HG02588 (cell line): ENCODE data around the gene KRTAP5-6.
"Not testable (repeated sequence)": the region's sequence is repeated elsewhere in the genome, so short reads cannot be mapped to it uniquely, and the experiment has no call there.

Source experiments
- ATAC-seq: cut with Tn5 transposase; IDR thresholded peaks from one replicate; pipeline ENCODE4 v1.9.1; 2021; ENCODE audit warnings: mild to moderate bottlenecking, moderate library complexity; ENCODE audit not compliant: unreplicated experiment

Gene KRTAP5-6

DNA sequence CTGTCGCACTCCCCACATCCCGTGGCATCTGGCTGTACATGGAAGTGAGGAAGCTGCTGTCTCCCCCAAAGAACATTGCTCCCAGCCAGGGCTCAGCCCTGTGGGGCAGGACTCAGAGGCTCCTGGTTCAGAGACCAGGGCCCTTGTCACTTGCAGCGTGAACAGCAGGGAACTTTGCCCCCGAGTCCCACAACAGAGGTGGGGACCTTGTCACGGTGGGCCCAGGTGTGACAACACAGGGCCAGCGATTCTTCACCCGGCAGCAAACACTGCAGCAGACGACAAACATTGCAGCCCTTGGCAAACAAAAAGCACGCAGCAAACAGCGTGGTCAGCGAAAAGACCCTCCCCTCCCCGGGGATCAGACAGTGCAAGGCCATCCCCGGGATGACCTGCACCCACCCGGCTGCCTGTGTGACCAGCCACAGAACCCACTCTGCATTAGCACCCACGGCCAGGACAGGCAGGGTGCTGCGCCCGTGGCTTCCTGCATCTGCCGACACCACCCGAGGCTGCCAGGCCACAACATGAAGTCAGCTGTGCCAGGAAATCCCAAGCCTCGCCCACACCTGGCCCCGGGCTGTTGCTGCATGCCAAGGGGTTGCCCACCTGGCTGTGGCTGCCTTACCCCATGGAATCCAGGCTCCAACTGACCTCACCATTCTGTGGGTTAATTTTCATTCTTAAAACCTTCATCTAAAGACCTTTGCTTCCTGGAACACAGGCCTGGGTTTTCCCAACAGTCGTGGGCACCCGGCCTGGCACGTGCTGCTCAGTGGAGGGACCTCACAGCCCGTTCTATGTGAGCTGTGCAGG is 35.3 kb upstream of the KRTAP5-6 start:
- not testable (repeated sequence) for ATAC-seq

DNA sequence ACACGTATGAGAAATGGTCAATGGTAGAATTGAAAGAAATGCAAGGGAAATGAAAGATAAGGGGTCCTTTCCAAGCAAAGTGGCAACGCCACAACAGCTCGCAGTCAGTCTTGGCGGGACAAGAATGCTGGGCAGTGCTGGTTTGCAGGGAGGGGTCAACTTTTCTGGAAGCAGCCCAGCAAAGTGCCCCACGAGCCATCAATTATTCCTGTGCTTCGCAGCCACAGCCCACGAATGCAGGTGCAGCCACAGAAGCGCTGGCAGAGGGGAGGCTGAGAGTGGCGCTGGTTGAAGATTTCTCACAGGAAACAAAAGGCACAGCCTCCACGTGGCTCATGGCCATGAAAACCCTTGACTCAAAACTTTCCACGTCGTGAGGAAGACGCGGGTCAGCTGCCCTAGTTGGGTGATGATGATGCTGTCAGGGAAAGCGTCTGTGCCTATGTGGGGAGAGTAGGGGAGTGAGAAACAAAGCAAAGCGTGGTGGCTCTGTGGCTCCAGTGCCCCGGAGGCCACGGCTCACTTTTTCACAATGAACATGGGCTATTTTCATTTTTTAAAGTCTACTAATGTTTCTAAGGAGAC is 34.2 kb upstream of the KRTAP5-6 start:
- ATAC-seq, result not testable (repeated sequence)

DNA sequence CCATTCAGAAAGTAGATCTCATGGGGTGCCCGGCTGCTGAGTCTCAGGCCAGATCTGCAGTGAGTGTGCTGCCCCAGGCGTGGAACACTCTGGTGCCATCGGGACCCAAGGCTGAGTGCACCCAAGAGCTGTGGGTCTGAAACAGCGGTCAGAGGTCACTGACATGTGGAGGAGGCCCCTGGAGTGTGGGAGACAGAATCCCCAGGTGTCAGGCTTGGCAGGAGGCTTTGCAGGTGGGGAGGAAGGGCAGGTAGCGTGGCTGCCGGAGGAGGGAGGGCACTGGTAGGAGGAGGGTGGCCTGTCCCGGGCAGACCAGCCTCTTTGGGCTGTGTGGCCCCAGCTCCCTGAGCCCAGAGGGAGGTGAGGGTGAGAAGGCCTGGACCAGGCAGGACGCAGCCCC is 31.7 kb upstream of the KRTAP5-6 start:
- ATAC-seq, result no peak

DNA sequence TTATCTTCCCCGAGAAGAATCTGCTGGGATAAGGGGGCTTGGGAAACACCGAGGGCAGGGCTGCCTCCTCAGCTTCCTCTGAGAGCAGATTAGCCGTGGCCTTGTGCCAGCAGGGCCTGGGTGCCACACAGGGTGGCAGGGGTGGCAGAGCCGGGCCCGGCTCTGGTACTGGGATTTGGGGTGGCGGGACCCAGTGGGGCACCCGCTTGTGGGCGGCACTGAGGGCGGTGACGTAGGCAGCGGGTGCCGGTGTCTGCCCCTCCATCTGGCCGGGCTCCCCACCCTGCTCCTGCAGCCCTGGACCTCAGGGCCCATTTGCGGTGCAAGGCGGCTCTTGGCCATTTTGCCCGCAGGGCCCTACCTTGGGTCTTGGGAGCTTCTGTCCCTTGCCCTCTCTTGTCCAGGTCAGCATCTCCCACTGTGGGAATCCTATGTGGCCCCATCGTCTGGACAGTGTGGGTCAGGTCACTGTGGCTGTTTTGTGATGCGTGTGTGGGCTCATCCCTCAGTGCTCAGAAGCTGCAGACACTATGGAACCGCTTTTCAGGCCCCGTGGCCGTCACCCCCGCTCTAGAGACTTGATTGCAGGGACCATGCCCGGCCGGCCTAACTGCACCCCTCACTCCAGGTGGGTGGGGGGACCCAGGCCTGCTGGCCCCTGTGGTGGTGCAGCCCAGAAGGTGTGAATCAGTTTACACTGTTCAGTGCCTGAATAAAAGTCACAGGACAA is 29.7 kb upstream of the KRTAP5-6 start:
- no peak for ATAC-seq

DNA sequence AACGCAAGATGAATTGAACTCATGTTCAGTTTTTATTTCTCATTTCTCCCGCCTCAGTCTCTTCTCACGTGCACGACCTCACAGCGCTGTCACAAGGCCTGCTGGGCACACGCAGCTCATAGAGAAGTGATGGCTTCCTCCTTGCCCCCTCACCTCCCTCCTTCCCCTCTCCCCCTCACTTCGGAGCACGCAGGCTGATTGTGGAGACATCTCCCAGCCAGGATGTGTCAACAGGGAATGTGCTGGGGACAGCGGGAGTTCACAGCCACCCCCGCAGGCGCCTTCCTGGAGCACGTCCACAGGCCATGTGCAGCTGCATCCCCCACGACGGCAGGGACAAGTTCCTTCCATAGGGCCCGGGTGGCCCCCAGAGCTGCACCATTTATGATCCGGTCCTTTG is 29.1 kb upstream of the KRTAP5-6 start:
- ATAC-seq, result no peak

DNA sequence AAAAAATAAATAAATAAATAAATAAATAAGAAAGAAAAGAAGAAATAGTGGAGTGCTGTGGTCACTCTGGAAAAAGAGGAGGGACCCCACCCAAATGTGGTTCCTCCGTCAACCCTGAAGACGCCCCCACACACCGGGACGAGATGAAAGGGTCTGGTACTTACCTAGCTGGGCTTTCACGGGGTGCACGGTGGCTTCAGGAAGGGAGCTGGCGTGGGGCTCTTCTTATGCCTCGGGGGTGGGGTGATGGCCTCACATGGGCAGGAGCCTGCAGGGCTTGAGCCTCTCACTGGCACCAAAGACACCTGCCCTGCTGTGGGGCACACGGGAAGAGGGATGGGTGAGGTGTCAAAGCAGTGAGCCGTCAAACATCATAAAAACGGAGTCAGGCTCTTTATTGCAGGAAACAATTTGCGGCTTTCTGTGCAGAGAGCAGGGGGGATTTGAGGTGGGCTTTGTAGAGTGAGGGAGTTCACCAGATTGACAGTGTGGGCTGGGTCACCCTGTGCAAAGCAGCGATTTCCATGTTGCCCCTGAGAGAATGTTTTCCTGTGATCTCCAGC is 28.0 kb upstream of the KRTAP5-6 start:
- no peak for ATAC-seq

DNA sequence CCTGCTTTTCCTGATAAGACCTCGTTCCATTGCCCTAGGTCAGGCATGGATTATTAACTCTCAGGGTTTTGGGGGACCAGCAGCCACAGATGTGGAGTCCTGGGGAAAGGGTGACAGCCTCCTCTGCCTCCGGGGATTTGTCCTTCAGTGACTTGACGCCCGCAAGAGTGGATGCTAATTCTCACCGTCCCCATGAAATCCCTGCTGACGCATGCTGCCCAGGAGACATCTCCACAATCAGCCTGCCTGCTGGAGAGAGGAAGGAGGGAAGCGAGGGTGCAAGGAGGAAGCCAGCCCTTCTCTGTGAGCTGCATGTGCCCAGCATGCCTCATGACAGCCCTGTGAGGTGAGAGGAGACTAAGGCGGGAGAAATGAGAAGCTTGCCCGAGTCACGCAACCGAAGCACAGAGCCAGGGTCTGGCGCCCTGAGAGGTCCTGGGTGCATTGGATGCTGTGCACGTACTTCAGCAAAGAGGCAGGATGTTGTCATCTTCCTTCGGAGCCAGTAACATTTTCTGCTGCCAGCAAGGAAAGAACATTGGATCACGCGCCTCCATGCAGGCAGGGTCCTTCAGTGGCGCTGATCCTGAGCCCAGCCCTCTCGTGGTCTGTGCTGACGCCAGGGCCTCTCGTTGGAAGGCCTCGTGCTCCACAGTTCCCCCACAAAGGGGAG is 27.3 kb upstream of the KRTAP5-6 start:
- no peak for ATAC-seq

DNA sequence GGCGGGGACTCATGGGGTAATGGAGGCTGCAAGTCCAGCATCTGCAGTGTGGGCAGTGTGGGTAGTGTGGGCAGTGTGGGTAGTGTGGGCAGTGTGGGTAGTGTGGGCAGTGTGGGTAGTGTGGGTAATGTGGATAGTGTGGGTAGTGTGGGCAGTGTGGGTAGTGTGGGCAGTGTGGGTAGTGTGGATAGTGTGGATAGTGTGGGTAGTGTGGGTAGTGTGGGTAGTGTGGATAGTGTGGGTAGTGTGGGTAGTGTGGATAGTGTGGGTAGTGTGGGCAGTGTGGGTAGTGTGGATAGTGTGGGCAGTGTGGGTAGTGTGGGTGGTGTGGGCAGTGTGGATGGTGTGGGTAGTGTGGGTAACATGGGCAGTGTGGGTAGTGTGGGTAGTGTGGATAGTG is 26.5 kb upstream of the KRTAP5-6 start:
- ATAC-seq, result not testable (repeated sequence)

DNA sequence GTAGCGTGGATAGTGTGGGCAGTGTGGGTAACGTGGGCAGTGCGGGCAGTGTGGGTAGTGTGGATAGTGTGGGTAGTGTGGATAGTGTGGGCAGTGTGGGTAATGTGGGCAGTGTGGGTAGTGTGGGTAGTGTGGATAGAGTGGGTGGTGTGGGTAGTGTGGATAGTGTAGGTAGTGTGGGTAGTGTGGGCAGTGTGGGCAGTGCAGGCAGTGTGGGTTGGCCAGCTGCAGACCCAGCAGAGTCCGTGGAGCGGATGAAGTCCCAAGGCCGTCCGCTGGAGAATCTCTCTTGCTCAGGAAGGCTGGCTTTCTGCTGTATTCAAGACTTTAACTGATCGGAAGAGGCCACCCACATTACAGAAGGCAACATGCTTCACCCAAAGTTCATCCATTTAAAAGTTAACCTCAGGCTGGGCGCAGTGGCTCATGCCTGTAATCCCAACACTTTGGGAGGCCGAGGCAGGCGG is 26.1 kb upstream of the KRTAP5-6 start:
- no peak for ATAC-seq

DNA sequence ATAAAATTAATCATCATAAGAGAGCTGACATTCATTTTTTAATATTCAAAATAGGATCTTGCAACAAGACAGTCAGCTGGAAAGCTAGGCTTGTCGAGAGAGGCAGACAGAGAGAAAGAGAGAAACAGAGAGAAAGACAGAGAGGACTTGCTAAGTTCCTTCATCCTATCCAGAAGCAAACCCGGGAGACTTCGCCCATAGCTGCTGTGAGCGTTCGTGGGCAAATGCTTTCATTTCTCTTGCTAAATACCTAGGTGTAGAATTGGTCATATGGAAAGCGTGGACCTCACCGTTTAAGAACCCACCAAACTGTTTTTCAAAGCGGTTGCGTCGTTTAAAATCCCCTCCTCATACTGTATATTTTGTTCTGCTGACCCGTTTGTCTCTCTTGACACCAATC is 25.3 kb upstream of the KRTAP5-6 start:
- ATAC-seq, result no peak

DNA sequence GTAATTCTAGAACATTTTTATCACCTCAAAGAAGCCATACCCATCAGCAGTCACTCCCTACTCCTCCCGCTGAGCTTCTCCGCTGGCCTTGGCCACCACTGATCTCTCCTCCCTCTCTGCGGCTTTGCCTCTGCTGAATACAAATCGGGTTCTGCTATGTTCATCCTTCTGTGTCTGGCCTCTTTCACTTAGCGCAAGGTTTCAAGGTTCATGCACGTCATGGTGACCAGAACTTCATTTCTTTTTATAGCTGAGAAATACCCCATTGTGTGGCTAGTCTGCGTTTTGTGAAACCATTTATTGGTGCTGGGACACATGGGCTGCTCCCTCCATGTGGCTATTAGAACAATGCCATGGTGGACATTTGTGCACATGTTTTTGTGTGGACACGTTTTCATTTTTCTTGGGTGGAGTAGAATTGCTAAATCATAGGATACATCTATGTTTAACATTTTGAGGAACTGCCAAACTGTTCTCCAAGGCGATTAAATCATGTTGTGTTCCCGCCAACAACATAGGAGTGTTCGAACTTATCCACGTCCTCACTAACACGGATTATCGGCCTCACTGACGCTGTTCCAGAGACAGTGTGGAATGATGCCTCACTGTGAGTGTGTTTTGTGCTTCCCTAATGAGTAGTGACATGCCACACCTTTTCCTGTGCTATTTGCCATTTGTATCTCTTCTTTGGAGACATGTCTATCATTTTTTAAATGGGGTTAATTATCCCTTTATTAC is 24.2 kb upstream of the KRTAP5-6 start:
- no peak for ATAC-seq

DNA sequence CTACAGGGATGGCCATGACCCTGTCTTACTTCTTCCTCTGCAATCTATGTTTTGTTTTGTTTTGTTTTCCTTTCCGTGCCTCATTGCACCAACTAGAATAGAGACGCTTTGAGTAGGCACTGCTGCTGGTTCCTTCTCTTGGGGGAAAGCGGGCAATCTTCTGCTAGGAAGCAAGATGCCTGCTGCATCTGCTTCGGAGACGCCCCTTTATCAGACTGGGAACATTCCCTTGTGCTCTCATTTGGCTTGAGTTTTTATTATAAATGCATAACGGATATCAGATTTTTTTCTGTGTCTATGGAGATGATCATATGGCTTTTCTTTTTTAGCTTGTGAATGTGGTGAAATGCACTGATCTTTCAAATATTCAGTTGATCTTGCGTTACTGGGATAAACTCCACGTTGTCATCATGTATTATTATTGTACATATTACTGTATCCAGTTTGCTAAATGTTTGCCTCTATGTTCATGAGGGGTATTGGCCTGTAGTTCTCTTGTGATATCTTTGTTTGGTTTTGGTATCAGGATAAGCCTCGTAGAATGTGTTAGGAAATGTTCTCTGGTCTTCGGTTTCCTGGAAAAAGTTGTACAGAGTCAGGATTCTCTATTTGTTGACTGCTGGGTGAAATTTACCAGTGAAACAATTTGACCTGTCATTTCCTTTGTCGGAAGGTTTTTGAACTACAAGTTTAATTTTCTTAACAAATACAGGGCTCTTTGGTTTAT is 23.4 kb upstream of the KRTAP5-6 start:
- no peak for ATAC-seq

DNA sequence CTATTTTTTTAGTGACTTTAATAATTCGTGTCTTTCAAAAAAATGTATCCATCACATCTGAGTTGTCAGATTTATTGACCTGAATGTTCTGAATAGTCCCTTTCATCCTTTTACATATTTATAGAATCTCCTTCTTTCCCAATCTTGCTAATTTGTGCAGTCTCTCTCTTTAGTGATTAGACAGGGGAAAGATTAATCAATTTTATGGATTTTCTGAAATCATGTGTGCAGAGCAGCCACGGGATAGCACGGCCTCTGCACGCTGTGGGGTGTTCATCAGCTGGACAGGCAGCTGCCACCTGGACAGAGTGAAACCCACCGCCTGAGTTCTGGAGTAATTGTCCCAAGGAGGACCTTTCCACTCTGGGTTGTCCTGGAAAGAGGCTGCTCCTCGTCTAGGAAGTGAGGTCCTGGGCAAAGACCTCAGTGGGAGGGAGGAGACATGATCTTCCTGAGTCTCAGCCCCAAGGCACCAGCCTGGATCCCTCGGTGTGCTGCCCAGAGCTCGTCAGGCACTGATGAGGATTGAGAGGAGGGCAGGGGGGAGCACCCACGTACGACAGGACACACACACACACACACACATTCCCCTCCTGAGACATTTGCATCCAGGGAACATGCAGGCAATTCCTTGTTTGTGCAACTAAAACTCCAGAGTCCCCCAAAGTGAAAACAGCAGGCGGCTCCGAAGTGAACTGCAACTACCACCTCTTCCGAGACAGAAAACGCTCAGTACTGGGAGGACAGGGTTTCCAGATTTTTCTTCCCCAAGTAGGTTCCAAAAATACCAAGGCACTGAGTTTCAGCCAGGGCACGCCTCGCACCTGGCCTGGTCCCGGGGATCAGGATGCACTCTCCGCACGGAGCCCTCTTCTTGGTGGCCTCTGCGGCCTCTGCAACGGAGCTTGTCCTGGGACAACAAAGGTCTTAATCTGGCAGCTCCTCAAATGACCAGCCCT is 22.5 kb upstream of the KRTAP5-6 start:
- no peak for ATAC-seq

DNA sequence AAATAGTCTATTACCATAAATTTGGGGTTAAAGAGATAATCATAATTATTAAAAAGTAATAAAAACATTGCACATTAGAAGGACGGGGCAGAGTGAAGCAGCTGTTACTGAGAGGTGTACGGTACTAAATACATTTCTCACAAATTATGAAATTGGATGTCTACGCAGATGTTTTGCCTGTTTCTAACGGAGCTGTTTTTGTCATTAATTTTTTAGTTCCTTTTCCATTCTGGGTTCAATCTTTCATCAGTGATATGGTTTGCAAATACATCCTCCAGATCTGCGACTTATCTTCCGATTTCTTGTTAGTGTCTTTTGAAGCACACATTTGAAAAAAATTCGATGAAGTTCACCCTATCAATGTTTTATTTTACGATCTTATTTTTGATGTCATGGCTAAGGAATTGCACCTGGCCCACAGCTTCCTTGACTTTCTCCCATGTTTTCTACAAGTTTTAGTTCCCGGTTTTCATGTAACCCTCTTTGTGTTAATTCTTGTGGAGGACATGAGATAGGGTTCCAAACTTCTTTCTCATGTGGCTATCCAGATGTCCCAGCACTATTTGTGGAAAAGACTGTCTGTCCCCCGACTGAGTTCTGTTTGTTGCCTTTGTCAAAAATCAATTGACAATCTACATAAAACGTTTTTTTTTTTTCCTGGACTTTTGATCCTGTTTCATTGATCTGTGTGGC is 21.3 kb upstream of the KRTAP5-6 start:
- ATAC-seq, result no peak

DNA sequence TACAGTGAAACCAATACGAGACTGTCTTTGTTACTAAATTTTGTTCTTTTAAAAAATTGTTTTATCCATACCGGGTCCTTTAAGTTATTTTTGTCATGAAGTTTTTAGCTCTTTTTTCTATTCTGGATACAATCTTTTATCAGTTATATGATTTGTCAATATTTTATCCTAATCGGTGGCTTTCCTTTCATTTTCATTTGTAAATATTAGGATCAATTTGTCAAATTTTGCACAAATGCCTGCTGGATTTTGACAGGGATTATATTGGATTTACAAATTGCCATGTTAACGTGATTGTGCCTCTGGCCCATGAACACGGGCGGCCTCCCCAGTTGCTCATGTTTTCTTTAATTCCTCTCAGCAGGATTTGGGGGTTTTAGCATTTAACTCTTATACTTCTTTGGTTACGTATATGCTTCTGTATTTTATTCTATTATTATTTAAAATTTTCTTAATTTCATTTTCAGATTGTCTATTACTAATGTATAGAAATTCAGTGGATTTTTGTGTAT is 20.7 kb upstream of the KRTAP5-6 start:
- ATAC-seq, result no peak

DNA sequence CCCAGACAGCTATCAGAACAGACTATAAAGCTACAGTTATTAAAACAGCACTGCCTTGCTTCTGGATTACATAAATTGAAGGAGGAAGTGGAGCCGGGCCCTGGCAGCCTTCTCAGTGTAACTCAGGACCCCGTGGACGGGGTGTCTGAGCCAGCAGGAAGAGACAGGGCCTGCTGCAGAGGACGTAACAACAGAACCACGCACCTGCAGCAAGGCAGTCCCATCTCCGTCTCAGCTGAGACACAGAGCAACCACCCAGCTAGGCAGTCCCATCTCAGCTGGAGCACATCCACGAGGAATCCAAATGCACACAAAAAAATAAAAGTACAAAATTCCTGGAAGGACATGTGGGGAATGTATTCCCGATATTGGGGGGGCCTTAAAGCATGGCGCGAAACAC is 17.1 kb upstream of the KRTAP5-6 start:
- no peak for ATAC-seq

DNA sequence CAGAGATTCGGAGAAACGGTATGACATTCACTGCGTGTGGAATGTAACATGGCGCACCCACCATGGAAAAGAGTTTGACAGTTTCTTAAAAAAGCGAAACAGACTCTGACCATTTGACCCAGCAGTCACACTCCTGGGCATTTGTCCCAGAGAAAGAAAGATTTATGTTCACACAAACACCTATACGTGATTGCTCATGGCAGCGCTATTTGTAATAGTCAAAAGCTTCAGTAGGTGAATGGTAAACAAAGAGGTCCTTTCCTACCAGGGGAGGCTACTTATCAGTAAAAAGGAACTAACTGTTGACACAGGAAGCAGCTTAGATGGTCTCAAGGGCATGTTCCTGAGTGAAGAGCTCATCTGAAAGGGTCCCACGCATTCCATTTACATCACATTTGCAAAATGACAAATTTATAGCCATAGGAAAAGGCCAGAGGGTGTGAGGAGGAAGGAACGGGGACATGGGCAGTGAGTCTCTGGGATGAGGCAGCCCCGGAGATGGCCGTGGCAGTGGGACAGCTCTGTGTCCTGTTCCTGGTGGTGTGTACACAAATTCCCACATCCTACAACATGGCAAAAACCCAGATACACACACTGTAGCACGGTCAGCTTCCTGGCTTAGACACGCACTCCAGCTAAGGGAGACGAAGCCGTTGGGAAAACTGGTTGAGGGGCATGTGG is 14.6 kb upstream of the KRTAP5-6 start:
- ATAC-seq, result no peak
